SK-N-SH treated with all-trans-retinoic acid at 6 μM for 48 hours (cell line): Measurements from ENCODE around the gene GRK5.

Experiments used
- ATAC-seq: fragments of 200-7000 bp; cut with Tn5 transposase; 3 replicates; pipeline ENCODE4 v1.9.1; 2020; ENCODE audit warnings: mild to moderate bottlenecking, moderate library complexity
- ARNTL ChIP-seq: fragments of 450-650 bp; formaldehyde crosslinking; IDR thresholded peaks from 2 replicates; pipeline ENCODE4 v1.5.0; 2020; ENCODE audit warnings: low read depth, mild to moderate bottlenecking, moderate library complexity, borderline replicate concordance
- CREB5 ChIP-seq: fragments of 250-450 bp; sonication (Bioruptor Pico); IDR thresholded peaks from 2 replicates; pipeline ENCODE4 v1.5.1; 2020; ENCODE audit warnings: low read depth, mild to moderate bottlenecking, moderate library complexity
- CSDC2 ChIP-seq: fragments of 250-450 bp; sonication (Bioruptor Pico); IDR thresholded peaks from 2 replicates; pipeline ENCODE4 v1.5.0; 2020; ENCODE audit warnings: mild to moderate bottlenecking, moderate library complexity
- GLIS3 ChIP-seq: fragments of 250-450 bp; sonication (Bioruptor Pico); IDR thresholded peaks from 2 replicates; pipeline ENCODE4 v1.5.0; 2020; ENCODE audit warnings: mild to moderate bottlenecking, moderate library complexity
- ISL1 ChIP-seq: fragments of 250-450 bp; sonication (Bioruptor Pico); IDR thresholded peaks from 2 replicates; pipeline ENCODE4 v2.1.2; 2022; ENCODE audit warnings: mild to moderate bottlenecking, moderate library complexity
- OSR1 ChIP-seq: fragments of 250-450 bp; sonication (Bioruptor Pico); IDR thresholded peaks from 2 replicates; pipeline ENCODE4 v1.8.0; 2022; ENCODE audit warnings: moderate library complexity, mild to moderate bottlenecking, inconsistent platforms
- PPARA ChIP-seq: fragments of 250-450 bp; sonication (Bioruptor Pico); IDR thresholded peaks from 2 replicates; pipeline ENCODE4 v1.5.0; 2020; ENCODE audit warnings: mild to moderate bottlenecking, borderline replicate concordance
- RARB ChIP-seq: fragments of 250-450 bp; sonication (Bioruptor Pico); IDR thresholded peaks from 2 replicates; pipeline ENCODE4 v1.8.0; 2021; ENCODE audit warnings: mild to moderate bottlenecking, moderate library complexity
- TCF4 ChIP-seq: fragments of 250-450 bp; sonication (Bioruptor Pico); IDR thresholded peaks from 2 replicates; pipeline ENCODE4 v1.8.0; 2021; ENCODE audit warnings: mild to moderate bottlenecking, moderate library complexity, borderline replicate concordance
- ZC3H10 ChIP-seq: fragments of 250-450 bp; sonication (Bioruptor Pico); IDR thresholded peaks from 2 replicates; pipeline ENCODE4 v1.5.1; 2021; ENCODE audit warnings: mild to moderate bottlenecking, moderate library complexity
- ZFP3 ChIP-seq: fragments of 250-450 bp; sonication (Bioruptor Pico); IDR thresholded peaks from 2 replicates; pipeline ENCODE4 v1.5.0; 2020; ENCODE audit warnings: mild to moderate bottlenecking, moderate library complexity
- ZFP30 ChIP-seq: fragments of 450-650 bp; formaldehyde crosslinking; IDR thresholded peaks from 2 replicates; pipeline ENCODE4 v1.5.0; 2022; ENCODE audit warnings: mild to moderate bottlenecking, moderate library complexity
- ZNF565 ChIP-seq: fragments of 450-650 bp; formaldehyde crosslinking; conservative IDR thresholded peaks from 2 replicates; pipeline ENCODE4 v1.5.0; 2020; ENCODE audit warnings: low read depth, mild to moderate bottlenecking, moderate library complexity
- ZNF70 ChIP-seq: fragments of 450-650 bp; formaldehyde crosslinking; IDR thresholded peaks from 2 replicates; pipeline ENCODE4 v1.5.0; 2020; ENCODE audit warnings: mild to moderate bottlenecking, moderate library complexity
- ZNF8 ChIP-seq: fragments of 450-650 bp; formaldehyde crosslinking; IDR thresholded peaks from 2 replicates; pipeline ENCODE4 v1.5.0; 2020; ENCODE audit warnings: mild to moderate bottlenecking, moderate library complexity
- TF ChIP-seq, protein P1 (sequence below): fragments of 250-450 bp; sonication (Bioruptor Pico); IDR thresholded peaks from 2 replicates; pipeline ENCODE4 v1.8.0; 2020; ENCODE audit warnings: mild to moderate bottlenecking, moderate library complexity, borderline replicate concordance
- TF ChIP-seq, protein P2 (sequence below): fragments of 250-450 bp; sonication (Bioruptor Pico); IDR thresholded peaks from 2 replicates; pipeline ENCODE4 v1.5.0; 2020; ENCODE audit warnings: mild to moderate bottlenecking, moderate library complexity

GRK5 gene

DNA sequence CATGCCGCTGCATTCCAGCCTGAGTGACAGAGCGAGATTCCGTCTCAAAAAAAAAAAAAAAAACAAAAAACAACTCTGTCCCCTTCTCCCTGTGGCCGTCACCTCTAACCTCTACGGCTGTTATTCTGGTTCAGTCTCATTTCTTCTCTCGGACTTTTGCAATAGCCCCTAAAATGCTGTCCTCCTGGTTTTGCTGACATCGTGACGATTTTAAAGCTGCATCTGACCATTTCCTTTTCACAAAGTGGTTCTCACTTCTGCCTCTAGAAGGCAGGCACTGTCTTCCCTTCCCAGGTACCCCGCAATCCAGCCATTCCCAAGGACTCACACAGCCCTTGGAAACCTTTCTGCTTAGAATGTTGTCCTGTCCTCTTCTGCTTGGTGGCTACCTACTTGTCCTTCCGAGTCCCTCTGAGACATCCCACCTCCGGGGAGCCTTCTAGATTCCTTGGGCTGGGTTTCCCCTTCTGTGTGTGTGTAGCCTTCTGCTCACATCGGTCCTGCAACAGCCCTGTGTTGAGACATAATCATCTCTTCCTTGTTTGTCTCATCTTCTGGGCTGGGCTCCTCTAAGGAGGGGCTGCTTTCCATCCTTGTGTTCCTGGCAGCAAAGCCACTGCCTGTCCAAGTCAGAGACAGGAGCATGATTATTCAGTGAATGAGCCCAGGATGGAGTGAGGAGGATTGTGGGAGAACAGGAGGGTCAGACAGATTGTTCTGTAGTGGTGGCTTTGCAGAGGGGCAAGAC lies 83.1 kb downstream of the GRK5 start:
- TF ChIP-seq CREB5 (no peak), ZNF70 (CRISPR knock-in tag) (no peak), RARB (CRISPR knock-in tag) (no peak), ZFP3 (no peak)
- TF ChIP-seq, protein P1, sequence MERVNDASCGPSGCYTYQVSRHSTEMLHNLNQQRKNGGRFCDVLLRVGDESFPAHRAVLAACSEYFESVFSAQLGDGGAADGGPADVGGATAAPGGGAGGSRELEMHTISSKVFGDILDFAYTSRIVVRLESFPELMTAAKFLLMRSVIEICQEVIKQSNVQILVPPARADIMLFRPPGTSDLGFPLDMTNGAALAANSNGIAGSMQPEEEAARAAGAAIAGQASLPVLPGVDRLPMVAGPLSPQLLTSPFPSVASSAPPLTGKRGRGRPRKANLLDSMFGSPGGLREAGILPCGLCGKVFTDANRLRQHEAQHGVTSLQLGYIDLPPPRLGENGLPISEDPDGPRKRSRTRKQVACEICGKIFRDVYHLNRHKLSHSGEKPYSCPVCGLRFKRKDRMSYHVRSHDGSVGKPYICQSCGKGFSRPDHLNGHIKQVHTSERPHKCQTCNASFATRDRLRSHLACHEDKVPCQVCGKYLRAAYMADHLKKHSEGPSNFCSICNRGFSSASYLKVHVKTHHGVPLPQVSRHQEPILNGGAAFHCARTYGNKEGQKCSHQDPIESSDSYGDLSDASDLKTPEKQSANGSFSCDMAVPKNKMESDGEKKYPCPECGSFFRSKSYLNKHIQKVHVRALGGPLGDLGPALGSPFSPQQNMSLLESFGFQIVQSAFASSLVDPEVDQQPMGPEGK (CRISPR knock-in tag): no peak
- peak; percentile 57 for ATAC-seq

DNA sequence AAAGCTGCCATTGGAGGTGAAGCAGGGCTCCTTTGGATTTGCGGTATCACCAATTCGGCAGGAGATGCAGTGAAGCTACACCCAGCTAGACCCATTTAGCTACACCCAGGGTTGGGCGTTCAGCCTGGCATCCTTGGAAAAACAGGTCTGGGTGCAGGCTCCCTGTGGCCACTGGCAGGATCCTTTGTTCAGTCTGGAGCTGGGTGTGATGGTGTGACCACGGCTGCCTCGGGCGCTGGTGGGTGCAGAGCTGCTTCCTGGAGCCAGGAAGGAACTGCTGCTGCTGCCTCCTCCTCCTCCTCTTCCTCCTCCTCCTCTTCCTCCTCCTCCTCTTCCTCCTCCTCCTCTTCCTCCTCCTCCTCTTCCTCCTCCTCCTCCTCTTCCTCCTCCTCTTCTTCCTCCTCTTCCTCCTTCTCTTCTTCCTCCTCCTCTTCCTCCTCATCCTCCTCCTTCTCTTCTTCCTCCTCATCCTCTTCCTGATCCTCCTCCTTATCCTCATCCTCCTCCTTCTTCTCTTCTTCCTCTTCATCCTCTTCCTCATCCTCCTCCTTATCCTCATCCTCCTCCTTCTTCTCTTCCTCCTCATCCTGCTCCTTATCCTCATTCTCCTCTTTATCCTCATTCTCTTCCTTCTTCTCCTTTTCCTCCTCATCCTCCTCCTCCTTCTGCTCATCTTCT lies 84.0 kb downstream of the GRK5 start:
- TF ChIP-seq RARB (CRISPR knock-in tag) (no peak), ZNF565 (CRISPR knock-in tag) (no peak), TCF4 (no peak), ZFP3 (no peak), ZFP30 (CRISPR knock-in tag) (no peak), PPARA (CRISPR knock-in tag) (no peak), ZC3H10 (CRISPR knock-in tag) (no peak), ZNF8 (no peak), OSR1 (CRISPR knock-in tag) (no peak), ZNF70 (CRISPR knock-in tag) (no peak), CSDC2 (CRISPR knock-in tag) (no peak), ARNTL (CRISPR knock-in tag) (no peak), ISL1 (CRISPR knock-in tag) (no peak), CREB5 (no peak)
- TF ChIP-seq, protein P2, sequence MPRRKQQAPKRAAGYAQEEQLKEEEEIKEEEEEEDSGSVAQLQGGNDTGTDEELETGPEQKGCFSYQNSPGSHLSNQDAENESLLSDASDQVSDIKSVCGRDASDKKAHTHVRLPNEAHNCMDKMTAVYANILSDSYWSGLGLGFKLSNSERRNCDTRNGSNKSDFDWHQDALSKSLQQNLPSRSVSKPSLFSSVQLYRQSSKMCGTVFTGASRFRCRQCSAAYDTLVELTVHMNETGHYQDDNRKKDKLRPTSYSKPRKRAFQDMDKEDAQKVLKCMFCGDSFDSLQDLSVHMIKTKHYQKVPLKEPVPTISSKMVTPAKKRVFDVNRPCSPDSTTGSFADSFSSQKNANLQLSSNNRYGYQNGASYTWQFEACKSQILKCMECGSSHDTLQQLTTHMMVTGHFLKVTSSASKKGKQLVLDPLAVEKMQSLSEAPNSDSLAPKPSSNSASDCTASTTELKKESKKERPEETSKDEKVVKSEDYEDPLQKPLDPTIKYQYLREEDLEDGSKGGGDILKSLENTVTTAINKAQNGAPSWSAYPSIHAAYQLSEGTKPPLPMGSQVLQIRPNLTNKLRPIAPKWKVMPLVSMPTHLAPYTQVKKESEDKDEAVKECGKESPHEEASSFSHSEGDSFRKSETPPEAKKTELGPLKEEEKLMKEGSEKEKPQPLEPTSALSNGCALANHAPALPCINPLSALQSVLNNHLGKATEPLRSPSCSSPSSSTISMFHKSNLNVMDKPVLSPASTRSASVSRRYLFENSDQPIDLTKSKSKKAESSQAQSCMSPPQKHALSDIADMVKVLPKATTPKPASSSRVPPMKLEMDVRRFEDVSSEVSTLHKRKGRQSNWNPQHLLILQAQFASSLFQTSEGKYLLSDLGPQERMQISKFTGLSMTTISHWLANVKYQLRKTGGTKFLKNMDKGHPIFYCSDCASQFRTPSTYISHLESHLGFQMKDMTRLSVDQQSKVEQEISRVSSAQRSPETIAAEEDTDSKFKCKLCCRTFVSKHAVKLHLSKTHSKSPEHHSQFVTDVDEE (CRISPR knock-in tag): no peak
- TF ChIP-seq, protein P1 (CRISPR knock-in tag): no peak
- ATAC-seq: peak; percentile 44

GRCh38 chr10:119292968-119293760 lies 85.8 kb downstream of the GRK5 start:
- no peak for ATAC-seq

More at GRCh38 chr10:119292968-119293760, 85.8 kb downstream of the GRK5 start:
- TF ChIP-seq GLIS3 (CRISPR knock-in tag) (no peak), ZNF8 (no peak), ARNTL (CRISPR knock-in tag) (no peak), TCF4 (no peak), ISL1 (CRISPR knock-in tag) (no peak)
- TF ChIP-seq, protein P2 (CRISPR knock-in tag): no peak
